Cortex of kidney (tissue), 1 donor: Measurements from ENCODE around the gene EEF1A1.

Experiments
- DNase-seq: peaks from one replicate; lab custom pipeline; 2025; lab: John Stamatoyannopoulos, UW

EEF1A1 gene

DNA sequence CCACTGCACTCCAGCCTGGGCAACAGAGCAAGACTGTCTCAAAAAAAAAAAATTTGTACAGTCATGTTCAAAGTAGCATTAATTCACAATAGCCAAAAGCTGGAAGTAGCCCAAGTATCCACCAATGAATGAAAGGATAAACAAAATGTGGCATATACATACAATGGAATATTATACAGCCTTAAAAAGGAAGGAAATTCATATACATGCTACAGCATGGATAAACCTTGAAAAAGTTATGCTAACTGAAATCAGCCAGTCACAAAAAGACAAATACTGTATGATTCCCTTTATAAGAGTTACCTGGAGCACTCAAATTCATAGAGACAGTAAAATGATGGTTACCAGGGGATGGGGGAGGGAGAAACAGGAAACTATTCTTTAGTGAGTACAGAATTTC is 15.7 kb downstream of the EEF1A1 start:
- DNase-seq, result no peak

DNA sequence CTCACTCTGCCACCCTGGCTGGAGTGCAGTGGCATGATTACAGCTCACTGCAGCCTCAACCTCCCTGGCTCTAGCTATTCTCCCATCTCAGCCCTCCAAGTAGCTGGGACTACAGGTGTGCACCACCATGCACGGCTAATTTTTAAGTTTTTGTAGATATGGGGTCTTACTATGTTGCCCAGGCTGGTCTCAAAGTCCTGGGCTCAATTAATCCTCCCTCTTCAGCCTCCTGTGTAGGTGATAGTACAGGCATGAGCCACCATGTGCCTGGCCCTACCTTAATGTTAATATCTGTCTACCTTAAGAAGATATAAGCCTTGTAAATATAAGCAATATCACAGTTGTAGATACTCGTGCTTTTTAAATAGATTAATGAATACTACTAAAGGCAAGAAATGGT is 16.7 kb downstream of the EEF1A1 start:
- DNase-seq, result no peak

DNA sequence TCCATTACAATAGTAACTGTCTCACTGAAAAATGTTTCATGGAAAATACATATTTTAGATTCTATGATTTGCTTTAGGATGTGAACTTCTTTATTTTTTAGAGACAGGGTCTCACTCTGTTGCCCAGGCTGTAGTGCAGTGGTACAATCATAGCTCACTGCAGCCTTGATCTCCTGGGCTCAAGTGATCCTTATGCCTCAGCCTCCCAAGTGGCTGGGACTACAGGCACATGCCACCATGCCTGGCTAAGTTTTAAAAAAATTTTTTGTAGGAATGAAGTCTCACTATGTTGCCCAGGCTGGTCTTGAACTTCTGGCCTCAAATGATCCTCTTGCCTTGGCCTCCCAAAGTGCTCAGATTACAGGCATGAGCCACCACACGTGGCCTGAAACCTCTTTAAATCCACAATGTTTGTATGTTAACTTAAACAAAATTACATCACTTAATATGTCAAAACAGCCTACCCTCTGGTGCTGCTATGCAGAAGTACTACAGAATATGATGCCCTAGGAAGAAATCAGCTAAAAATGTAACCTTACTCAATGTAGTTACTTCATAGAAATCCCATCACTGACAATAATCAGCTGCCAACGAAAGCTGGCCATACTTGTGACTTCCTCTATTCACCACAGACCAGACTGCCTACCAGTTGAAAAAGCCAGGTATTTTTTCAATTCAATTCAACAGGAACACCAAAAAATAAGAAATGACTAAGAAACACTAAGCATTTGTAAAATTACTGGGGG is 17.6 kb downstream of the EEF1A1 start:
- no peak for DNase-seq

DNA sequence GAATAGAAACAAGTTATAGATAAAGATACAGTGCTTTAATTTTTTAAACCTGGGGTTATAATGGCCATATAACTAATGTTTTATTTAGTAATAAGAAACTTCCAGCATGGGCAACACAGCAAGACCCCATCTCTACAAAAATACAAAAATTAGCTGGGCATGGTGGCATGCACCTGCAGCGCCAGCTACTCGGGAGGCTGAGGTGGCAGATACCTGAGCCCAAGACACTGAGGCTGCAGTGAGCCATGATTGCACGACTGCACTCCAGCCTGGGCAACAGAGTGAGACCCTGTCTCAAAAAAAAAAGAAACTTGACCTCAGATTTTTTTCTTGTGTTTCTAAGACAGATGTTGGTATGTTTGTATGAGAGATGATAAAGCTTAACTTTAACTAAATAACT is 22.9 kb downstream of the EEF1A1 start:
- DNase-seq, result no peak

DNA sequence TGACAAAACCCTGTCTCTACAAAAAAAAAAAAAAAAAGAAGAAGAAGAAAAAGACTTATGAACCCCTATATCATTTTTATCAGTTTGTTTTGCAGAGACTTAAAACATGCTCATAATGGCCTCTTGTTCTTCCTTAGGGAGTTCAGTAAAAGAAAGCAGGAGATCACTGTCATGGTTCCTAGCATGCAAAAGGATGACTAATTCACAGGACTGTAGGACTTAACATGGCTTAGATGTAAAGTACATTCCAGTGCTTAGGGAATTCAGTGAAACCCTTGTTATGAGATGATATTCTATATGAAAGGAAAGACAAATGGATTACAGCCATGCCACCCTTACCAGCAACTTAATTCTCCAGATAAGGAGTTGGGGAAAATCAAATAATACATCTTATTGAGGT is 29.5 kb downstream of the EEF1A1 start:
- no peak for DNase-seq

DNA sequence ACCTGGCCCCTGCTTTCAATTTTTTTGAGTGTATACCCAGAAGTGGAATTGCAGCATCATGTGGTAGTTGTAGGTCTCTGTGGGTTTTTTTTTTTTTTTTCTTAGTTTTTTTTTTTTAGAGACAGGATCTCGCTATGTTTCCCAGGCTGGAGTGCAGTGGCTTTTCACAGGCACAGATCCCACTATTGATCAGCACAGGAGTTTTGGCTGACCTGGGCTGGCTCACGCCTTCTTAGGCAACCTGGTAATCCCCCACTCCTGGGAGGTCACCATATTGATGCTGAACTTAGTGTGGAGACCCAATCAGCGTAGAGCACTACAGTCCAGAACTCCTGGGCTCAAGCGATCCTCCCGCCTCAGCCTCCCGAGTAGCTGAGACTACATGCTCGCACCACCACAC is 33.4 kb downstream of the EEF1A1 start:
- no peak for DNase-seq

DNA sequence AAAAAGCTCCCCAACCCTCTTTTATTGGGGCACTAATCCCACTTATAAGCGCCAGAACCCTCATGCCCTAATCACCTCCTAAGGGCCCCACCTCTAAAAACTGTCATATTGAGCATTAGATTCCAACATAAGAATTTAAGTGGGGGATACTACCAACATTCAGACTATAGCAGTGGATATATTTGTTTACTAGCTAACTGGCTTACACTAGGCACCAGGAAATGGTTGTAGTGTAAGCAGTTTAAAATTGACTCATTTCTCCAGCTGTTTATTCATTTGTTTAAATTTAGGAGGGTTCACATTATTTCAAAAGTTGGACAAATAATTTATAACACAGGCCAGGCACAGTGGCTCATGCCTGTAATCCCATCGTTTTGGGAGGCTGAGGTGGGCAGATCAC is 36.4 kb downstream of the EEF1A1 start:
- DNase-seq, result no peak

DNA sequence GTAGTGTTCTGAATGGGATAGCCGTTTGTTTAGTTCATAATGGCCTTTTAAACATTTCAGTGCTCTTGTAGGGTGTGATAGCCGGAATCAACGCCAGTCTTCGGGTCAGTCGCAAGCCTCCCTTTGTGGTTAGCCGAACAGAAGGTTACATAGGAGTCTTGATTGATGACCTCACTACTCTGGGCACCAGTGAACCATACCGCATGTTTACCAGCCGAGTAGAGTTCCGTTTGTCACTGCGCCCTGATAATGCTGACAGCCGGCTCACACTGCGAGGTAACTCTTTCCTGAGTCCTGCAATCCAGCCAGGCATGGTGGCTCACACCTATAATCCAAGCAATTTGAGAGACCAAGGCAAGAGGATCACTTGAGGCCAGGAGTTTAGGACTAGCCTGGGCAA is 38.9 kb downstream of the EEF1A1 start:
- DNase-seq, result no peak

DNA sequence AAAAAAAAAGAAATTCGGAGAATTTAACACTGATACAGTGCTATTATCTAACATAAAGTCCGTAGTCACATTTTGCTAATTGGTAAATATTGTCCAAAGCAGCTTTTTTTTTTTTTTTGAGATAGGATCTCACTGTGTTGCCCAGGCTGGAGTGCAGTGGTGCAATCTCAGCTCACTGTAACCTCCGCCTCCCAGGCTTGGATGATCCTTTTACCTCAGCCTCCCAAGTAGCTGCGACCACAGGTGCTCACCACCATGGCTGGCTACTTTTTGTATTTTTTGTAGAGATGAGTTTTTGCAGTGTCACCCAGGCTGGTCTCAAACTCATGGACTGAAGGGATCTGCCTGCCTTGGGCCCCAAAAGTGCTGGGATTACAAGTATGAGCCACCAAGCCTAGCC is 43.4 kb downstream of the EEF1A1 start:
- no peak for DNase-seq

DNA sequence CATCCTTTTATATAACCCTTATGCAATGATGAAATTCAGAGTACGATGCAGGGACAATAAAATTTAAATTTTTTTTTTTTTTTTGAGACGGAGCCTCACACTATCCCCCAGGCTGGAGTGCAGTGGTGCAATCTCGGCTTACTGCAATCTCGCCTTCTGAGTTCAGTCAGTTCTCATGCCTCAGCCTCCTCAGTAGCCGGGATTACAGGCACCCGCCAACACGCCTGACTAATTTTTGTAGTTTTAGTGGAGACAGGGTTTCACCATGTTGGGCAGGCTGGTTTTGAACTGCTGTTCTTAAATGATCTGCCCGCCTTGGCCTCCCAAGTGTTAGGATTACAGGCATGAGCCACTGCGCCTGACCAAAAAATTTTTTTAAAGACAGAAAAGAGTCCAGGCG is 44.1 kb downstream of the EEF1A1 start:
- no peak for DNase-seq

DNA sequence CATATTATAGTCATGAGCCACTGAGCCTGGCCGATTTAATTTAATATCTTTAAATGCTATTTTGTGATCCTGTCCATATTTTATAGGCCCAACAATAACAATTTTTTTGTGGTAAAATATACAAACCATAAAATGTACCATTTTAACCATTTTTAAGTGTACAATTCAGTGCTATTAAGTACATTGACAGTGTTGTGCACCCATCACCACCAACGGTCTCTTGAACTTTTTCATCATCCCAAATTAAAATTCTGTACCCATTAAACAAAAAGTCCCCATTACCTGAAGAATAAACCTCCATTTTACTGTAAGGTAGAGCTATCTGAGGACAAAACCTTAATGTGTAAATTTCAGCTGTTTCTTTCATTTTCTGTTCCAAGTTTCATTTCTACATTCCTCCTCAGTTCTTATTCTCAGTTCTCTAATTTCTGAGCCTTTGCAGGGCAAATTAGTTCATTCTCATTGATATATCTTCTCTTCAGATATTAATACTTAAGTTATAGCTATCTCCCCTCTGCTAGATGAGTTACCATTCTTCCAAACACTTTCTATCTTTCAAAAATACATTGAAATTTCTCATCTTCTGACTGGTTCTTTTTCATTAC is 49.0 kb downstream of the EEF1A1 start:
- no peak for DNase-seq
